NCI-H524 treated with DMSO at 0.1 percent for 48 hours (cell line): ENCODE results near the gene ATXN1.
"Not testable (repeated sequence)": the region's sequence is repeated elsewhere in the genome, so short reads cannot be mapped to it uniquely, and the experiment has no call there.

Experiments used
- DNase-seq: peaks from one replicate; lab custom pipeline; 2025; lab: John Stamatoyannopoulos, UW

Gene ATXN1

GRCh38 chr6:16644540-16645250 is 116.6 kb downstream of the ATXN1 start:
- no peak for DNase-seq

- no peak for DNase-seq
Measured at GRCh38 chr6:16639684-16640480, 121.4 kb downstream of the ATXN1 start.

DNA sequence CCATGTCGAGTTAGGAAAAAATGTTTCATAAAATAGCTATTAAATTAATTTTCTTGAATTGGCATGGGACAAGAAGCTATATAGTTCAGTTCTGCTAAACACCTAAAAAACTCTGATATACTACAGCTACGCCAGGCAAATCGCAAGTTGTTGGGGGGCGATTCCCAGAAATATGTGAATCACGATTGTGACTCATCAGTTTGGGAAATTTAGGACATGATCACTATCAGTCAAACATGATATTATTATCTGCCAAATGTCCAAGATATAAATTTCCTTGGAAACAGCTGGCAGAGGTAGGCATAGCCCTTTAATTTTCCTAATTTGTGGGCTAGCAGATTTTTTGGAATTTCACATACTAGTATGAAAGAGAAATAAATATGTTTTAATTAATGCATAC is 123.6 kb downstream of the ATXN1 start:
- no peak for DNase-seq

GRCh38 chr6:16635810-16636602 is 125.3 kb downstream of the ATXN1 start:
- no peak for DNase-seq

GRCh38 chr6:16635291-16635809 is 125.9 kb downstream of the ATXN1 start:
- DNase-seq = no peak

- DNase-seq = no peak
Measured at GRCh38 chr6:16634855-16635254, 126.4 kb downstream of the ATXN1 start.

- DNase-seq = no peak
Measured at GRCh38 chr6:16633961-16634360, 127.3 kb downstream of the ATXN1 start.

- DNase-seq = no peak
Measured at GRCh38 chr6:16633465-16633864, 127.8 kb downstream of the ATXN1 start.

GRCh38 chr6:16632101-16632500 is 129.2 kb downstream of the ATXN1 start:
- no peak for DNase-seq

- no peak for DNase-seq
Measured at GRCh38 chr6:16630026-16630643, 131.1 kb downstream of the ATXN1 start.

DNA sequence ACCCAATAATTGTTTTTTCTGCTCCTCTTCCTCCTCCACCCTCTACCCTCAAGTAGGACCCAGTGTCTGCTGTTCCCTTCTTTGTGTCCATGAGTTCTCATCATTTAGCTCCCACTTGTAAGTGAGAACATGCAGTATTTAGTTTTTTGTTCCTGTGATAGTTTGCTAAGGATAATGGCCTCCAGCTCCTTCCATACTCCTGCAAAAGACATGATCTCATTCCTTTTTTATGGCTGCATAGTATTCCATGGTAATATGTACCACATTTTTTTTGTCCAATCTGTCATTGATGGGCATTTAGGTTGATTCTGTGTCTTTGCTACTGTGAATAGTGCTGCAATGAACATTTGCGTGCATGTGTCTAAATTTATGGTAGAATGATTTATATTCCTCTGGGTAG is 132.7 kb downstream of the ATXN1 start:
- not testable (repeated sequence) for DNase-seq

GRCh38 chr6:16626650-16627049 is 134.6 kb downstream of the ATXN1 start:
- DNase-seq = no peak

GRCh38 chr6:16625291-16626265 is 135.7 kb downstream of the ATXN1 start:
- no peak for DNase-seq

DNA sequence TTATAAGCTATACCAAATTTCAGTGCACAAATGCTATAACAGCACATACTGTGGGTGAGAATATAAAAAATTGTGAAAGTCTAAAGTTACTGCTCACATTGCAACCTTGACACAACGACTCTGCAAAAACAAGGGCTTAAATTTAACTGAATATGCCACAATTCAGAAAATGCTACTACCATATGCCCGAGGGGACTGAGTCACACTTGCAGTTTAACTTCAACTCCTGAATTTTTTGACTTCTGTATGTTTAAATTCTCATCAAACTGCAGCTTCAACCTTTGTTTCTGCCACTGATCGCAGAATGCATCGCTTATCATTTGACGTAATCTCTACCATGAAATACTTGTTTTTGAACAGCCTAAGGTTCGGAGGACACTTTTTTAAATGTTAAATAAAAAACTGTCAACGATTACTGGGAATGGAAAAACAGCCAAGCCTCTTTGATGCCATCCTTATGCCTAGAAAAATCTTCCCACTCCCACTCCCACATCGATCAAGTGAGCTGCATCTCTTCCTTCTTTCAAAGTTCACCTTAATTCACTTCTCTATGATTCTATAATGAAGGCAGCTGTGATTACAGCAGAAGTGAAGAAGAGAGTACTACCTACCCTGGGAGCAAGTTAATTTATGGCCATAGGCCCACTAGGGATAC is 136.5 kb downstream of the ATXN1 start:
- DNase-seq = no peak

DNA sequence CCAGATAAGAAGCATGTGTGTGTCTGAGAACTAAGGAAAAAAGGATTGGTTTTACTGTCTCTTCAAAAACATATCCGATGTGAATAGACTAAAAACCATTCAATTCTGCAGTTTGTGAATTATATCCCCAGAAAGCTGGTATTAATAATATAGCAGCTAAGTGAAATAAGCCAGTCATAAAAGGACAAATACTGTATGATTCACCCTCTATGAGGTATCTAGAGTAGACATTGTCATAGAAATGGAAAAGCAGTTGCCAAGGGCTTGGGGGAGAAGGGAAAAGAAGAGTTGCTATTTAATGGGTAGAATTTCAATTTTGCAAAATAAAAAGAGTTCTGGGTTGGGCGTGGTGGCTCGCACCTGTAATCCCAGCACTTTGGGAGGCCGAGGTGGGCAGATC is 137.5 kb downstream of the ATXN1 start:
- no peak for DNase-seq

- DNase-seq = no peak
Measured at GRCh38 chr6:16623029-16623653, 138.1 kb downstream of the ATXN1 start.

- no peak for DNase-seq
Measured at GRCh38 chr6:16622193-16622592, 139.1 kb downstream of the ATXN1 start.

DNA sequence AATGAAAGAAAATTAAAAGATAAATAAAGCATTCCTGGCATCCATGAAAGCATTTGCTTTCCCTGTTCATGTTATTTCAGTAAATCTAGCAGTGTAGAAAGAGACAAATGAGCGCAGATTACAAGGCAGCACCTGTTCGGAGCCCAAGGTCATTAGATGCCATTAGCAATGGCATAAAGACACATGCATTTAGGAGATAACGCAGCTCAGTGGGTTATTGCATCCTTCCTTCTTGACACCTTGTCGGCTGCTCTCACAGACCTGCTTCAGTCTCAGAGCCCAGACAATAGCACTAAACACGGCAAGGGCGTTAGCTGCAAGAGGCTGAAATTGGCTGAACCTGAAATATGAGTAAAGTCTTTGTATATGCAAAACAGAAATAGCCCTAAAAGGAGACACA is 140.3 kb downstream of the ATXN1 start:
- DNase-seq = no peak

- DNase-seq = no peak
Measured at GRCh38 chr6:16619777-16620176, 141.5 kb downstream of the ATXN1 start.

DNA sequence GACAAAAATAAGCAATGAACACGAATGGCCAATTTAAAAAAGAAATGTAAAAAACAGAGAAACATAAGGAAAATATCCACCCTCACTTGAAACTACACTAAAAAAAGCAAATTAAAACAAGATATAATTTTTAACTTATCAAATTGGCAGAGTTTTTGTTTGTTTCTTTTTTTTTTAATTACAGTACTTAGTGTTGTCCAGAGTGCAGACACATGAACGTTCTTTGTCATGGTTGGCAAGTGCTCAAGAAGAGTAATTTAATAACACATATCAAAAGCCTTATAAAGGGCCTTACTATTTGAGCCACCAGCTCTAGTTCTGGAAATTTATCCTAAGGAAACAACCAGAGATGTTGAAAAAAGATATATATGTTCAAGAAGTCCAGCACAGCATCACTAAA is 142.3 kb downstream of the ATXN1 start:
- DNase-seq = no peak
